Measurements from ENCODE around the gene KRT2.

- TF ChIP-seq EZH2 (IDR thresholded peaks at IDR 0.05; ENCODE audit: low read depth) (no peak), CTCF (conservative IDR thresholded peaks at IDR 0.05) (no peak)
These were observed 2.9 kb downstream of the KRT2 start for GRCh38 chr12:52649066-52649465.
